ENCODE data around the gene RPS26.

Gene RPS26

DNA sequence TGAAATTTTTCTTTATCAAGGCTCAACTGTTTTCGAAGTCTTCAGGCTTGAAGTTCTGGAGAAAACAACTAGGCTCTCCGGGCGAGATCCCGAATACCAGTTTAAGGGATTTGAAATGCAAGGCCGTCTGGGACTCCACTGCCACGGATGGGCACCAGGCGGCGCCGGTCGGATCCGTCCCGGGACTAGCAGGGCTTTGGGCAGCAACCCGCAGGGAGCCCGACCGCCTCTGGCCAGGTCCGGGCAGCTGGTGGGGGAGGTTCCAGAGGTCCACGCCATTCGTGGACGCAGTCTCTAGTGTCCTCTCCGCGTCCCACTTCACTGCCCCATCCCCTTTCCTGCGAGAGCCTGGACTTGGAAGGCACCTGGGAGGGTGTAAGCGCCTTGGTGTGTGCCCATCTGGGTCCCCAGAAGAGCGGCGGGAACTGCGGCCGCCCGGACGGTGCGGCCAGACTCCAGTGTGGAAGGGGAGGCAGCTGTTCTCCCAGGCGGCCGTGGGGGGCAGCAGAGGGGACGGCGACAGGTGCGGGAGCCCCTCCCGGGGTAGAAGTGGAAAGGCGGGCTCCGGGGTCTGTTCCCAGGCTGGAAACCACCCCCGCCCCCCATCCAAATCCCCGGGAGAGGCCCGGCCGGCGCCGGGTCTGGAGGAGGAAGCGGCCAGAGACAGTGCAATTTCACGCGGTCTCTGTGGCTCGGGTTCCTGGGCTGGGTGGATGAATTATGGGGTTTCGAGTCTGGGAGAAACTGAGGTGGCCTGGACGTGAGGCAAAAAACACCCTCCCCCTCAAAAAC lies 37.4 kb downstream of the RPS26 start:
- DNase-seq (ENCODE audit: low read depth), result peak; percentile 90

DNA sequence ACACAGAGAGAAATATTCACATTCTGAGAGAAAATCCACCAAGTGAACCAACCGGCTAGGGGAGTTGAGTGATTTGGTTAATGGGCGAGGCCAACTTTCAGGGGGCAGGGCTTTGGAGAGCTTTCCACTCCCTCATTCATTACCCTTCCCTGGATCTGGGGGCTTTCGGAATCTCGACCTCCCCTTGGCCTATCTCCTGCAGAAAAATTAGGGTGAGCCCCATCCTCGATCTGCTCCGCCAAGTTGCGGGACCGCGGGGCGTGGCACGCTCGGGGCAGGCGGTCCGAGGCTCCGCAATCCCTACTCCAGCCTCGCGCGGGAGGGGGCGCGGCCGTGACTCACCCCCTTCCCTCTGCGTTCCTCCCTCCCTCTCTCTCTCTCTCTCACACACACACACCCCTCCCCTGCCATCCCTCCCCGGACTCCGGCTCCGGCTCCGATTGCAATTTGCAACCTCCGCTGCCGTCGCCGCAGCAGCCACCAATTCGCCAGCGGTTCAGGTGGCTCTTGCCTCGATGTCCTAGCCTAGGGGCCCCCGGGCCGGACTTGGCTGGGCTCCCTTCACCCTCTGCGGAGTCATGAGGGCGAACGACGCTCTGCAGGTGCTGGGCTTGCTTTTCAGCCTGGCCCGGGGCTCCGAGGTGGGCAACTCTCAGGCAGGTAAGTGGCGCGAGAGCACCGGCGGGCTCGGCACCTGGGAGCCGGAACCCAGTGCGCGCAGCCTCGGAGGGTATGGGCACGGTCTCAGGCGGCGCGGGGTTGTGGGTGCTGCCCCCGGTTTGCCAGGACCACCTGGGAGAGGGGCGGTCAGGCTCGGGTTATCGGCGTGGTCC lies 38.2 kb downstream of the RPS26 start, which contains the start of gene ERBB3:
TSS of gene ERBB3 (plus strand) at position 443 of the 833 bp plus-strand sequence. CDS start at position 579, 136 bp downstream.
- peak; percentile 91 for DNase-seq (ENCODE audit: low read depth)

GRCh38 chr12:56080556-56081138 lies 38.9 kb downstream of the RPS26 start:
- no peak for DNase-seq (ENCODE audit: low read depth)

GRCh38 chr12:56081393-56082347 lies 40.0 kb downstream of the RPS26 start:
- DNase-seq (ENCODE audit: low read depth), result no peak

DNA sequence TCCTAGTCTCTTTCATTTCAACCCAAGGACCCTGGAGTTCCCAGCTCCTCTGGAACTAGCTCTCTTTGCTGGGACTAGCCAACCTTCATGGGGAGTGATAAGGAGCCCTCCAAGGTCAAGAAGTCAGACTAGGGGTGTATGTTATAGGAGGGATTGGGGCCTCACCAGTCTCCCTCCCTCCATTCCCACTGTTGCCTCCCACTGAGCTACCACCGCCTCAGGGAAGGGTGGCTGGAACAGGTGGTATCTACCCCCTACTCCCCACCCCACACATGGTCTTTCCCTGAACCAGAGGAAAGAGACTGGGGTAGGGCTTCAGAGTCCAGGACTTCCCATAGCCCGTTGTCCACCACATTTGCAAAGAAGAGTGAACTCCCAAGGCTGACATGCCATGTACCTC lies 40.7 kb downstream of the RPS26 start:
- no peak for DNase-seq (ENCODE audit: low read depth)

GRCh38 chr12:56082967-56083366 lies 41.2 kb downstream of the RPS26 start:
- DNase-seq (ENCODE audit: low read depth), result no peak

- DNase-seq (ENCODE audit: low read depth), result peak; percentile 54
Measured at GRCh38 chr12:56084958-56085543, 43.3 kb downstream of the RPS26 start.

DNA sequence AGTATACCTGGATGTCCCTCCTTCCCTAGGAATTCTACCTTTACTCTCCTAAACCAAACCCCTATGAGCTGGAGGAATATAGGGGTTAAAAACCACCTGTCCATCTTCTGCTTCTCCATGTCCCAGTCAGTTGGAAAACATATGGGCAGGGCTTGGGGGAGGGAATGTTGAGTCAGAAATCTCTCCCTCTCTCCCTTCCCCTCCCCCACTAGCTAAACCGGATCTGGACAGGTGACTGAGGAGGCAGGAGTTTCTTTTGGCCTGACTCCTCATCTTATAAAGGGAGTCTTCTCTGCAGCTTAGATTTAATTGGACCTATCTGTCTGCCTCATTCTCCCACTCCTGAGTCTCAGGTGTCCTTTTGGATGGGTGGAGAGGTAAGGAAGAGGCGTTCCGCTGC lies 44.4 kb downstream of the RPS26 start:
- DNase-seq (ENCODE audit: low read depth), result no peak

- no peak for DNase-seq (ENCODE audit: low read depth)
Measured at GRCh38 chr12:56086608-56087007, 44.9 kb downstream of the RPS26 start.

GRCh38 chr12:56087220-56087619 lies 45.5 kb downstream of the RPS26 start:
- no peak for DNase-seq (ENCODE audit: low read depth)
